Kasumi-1 (cell line): ENCODE data around the gene BCL3.
"Not testable (repeated sequence)": the region's sequence is repeated elsewhere in the genome, so short reads cannot be mapped to it uniquely, and the experiment has no call there.

Experiments used
- DNase-seq, 2 experiments: peaks; one replicate each; lab custom pipeline; 2025; lab: John Stamatoyannopoulos, UW

The BCL3 gene

GRCh38 chr19:44748426-44749254 lies at the start of gene BCL3:
TSS of gene BCL3 (plus strand) at chr19:44748708. CDS start at chr19:44748791, 83 bp downstream.
- DNase-seq, result no peak

GRCh38 chr19:44700547-44700946 lies 48.0 kb upstream of the BCL3 start:
- no peak for DNase-seq

GRCh38 chr19:44701228-44701627 lies 47.3 kb upstream of the BCL3 start:
- DNase-seq, result no peak

- no peak for DNase-seq
Measured at GRCh38 chr19:44702551-44703176, 45.8 kb upstream of the BCL3 start.

GRCh38 chr19:44703336-44704078 lies 45.0 kb upstream of the BCL3 start:
- no peak for DNase-seq

- DNase-seq, result no peak
Measured at GRCh38 chr19:44704982-44705381, 43.5 kb upstream of the BCL3 start.

GRCh38 chr19:44705502-44706010 lies 43.0 kb upstream of the BCL3 start:
- no peak for DNase-seq

- no peak for DNase-seq
Measured at GRCh38 chr19:44706506-44707236, 41.8 kb upstream of the BCL3 start.

GRCh38 chr19:44707794-44708193 lies 40.7 kb upstream of the BCL3 start:
- DNase-seq, result no peak

- DNase-seq, result no peak
Measured at GRCh38 chr19:44708940-44709339, 39.6 kb upstream of the BCL3 start.

- DNase-seq, result not testable (repeated sequence)
Measured at GRCh38 chr19:44709434-44710266, 38.9 kb upstream of the BCL3 start.

- no peak for DNase-seq
Measured at GRCh38 chr19:44710483-44710882, 38.0 kb upstream of the BCL3 start.

- no peak for DNase-seq
Measured at GRCh38 chr19:44712864-44713515, 35.5 kb upstream of the BCL3 start.

- DNase-seq, result no peak
Measured at GRCh38 chr19:44714597-44715169, 33.8 kb upstream of the BCL3 start.

GRCh38 chr19:44717603-44718002 lies 30.9 kb upstream of the BCL3 start:
- DNase-seq, result no peak

GRCh38 chr19:44718441-44719261 lies 29.9 kb upstream of the BCL3 start:
- no peak for DNase-seq

GRCh38 chr19:44719262-44719701 lies 29.2 kb upstream of the BCL3 start:
- DNase-seq, result no peak

GRCh38 chr19:44720396-44720795 lies 28.1 kb upstream of the BCL3 start:
- DNase-seq, result not testable (repeated sequence)

- DNase-seq, result no peak
Measured at GRCh38 chr19:44720945-44721344, 27.6 kb upstream of the BCL3 start.
